Liver (tissue), 9 donors: ENCODE measurements around the gene PLXNA2. TPM values are rescaled to one million over a fixed set of nuclear protein-coding genes. Genes with fewer than 3 reads are reported as not detected.

Experiments used
- DNase-seq: peaks from one replicate; pipeline ENCODE4 v3.0.0-alpha.2; 2017; ENCODE audit warnings: low spot score
- H3K27ac ChIP-seq, 2 donors: one replicate each; pipeline ENCODE4 v1.7.0; 2013; ENCODE audit warnings: inconsistent platforms in 2 of 2, low read length in 2 of 2, control low read depth in 1 of 2, low read depth in 1 of 2, mild to moderate bottlenecking in 1 of 2
- H3K27me3 ChIP-seq, 4 donors: one replicate each; pipeline versions ENCODE4 v1.6.1 to v1.7.0; 2013; ENCODE audit warnings: low read length in 3 of 4, inconsistent platforms in 1 of 4, mild to moderate bottlenecking in 1 of 4, moderate library complexity in 1 of 4; ENCODE audit not compliant: control insufficient read depth in 4 of 4, insufficient read depth in 4 of 4
- H3K36me3 ChIP-seq, 4 donors: one replicate each; pipeline versions ENCODE4 v1.6.1 to v1.7.0; 2013; ENCODE audit warnings: low read length in 3 of 4, mild to moderate bottlenecking in 3 of 4, low read depth in 1 of 4, moderate library complexity in 1 of 4; ENCODE audit not compliant: control insufficient read depth in 4 of 4, insufficient read depth in 3 of 4
- H3K4me1 ChIP-seq, 4 donors: one replicate each; pipeline versions ENCODE4 v1.6.1 to v1.7.0; 2013; ENCODE audit warnings: low read length in 3 of 4, mild to moderate bottlenecking in 3 of 4, moderate library complexity in 1 of 4; ENCODE audit not compliant: control insufficient read depth in 4 of 4, insufficient read depth in 4 of 4
- H3K4me3 ChIP-seq, 3 donors: one replicate each; pipeline versions ENCODE4 v1.6.1 to v1.7.0; 2013; ENCODE audit warnings: low read length in 3 of 3, control low read depth in 1 of 3, low read depth in 1 of 3, mild to moderate bottlenecking in 1 of 3
- H3K9ac ChIP-seq, 2 donors: one replicate each; pipeline ENCODE4 v1.7.0; 2013; ENCODE audit warnings: low read length in 2 of 2, mild to moderate bottlenecking in 2 of 2, moderate library complexity in 2 of 2, control low read depth in 1 of 2, low read depth in 1 of 2
- H3K9me3 ChIP-seq, 4 donors: one replicate each; pipeline versions ENCODE4 v1.6.1 to v1.7.0; 2013; ENCODE audit warnings: low read length in 3 of 4; ENCODE audit not compliant: control insufficient read depth in 4 of 4
- ATF3 ChIP-seq: IDR thresholded peaks from 2 replicates; pipeline ENCODE4 v1.6.1; 2016; ENCODE audit warnings: antibody characterized with exemption
- CTCF ChIP-seq: fragments of 150-350 bp; IDR thresholded peaks from 2 replicates; pipeline ENCODE4 v1.5.1; 2017; ENCODE audit warnings: improper control_type of control experiment, low read depth, low read length; ENCODE audit not compliant: missing input control
- EGR1 ChIP-seq, 2 donors: IDR thresholded peaks; 2 replicates each; pipeline ENCODE4 v1.6.1; 2016 to 2018; ENCODE audit warnings: antibody characterized with exemption in 2 of 2, low read depth in 2 of 2
- FOXA1 ChIP-seq: IDR thresholded peaks from 2 replicates; pipeline ENCODE4 v1.6.1; 2016; ENCODE audit warnings: antibody characterized with exemption
- FOXA2 ChIP-seq: IDR thresholded peaks from 2 replicates; pipeline ENCODE4 v1.6.1; 2016; ENCODE audit warnings: antibody characterized with exemption
- GABPA ChIP-seq, 2 donors: IDR thresholded peaks in 1 of 2; conservative IDR thresholded peaks in 1 of 2; 2 replicates each; pipeline ENCODE4 v1.6.1; 2016; ENCODE audit warnings: antibody characterized with exemption in 2 of 2, mild to moderate bottlenecking in 1 of 2, moderate library complexity in 1 of 2
- HNF4A ChIP-seq, 2 donors: conservative IDR thresholded peaks; 2 replicates each; pipeline ENCODE4 v1.6.1; 2016; ENCODE audit warnings: antibody characterized with exemption in 2 of 2, mild to moderate bottlenecking in 2 of 2
- HNF4G ChIP-seq: IDR thresholded peaks from 2 replicates; pipeline ENCODE4 v1.6.1; 2016; ENCODE audit warnings: antibody characterized with exemption
- JUND ChIP-seq, 2 donors: IDR thresholded peaks; 2 replicates each; pipeline ENCODE4 v1.6.1; 2016; ENCODE audit warnings: antibody characterized with exemption in 2 of 2
- MAX ChIP-seq: IDR thresholded peaks from 2 replicates; pipeline ENCODE4 v1.6.1; 2016; ENCODE audit warnings: antibody characterized with exemption
- NR2F2 ChIP-seq: IDR thresholded peaks from 2 replicates; pipeline ENCODE4 v1.6.1; 2016; ENCODE audit warnings: antibody characterized with exemption
- RAD21 ChIP-seq, 2 donors: IDR thresholded peaks; 2 replicates each; pipeline ENCODE4 v1.6.1; 2016; ENCODE audit warnings: antibody characterized with exemption in 2 of 2, mild to moderate bottlenecking in 2 of 2
- REST ChIP-seq: IDR thresholded peaks from 2 replicates; pipeline ENCODE4 v1.6.1; 2016; ENCODE audit warnings: antibody characterized with exemption, mild to moderate bottlenecking
- RXRA ChIP-seq, 2 donors: IDR thresholded peaks; 2 replicates each; pipeline ENCODE4 v1.6.1; 2017 to 2018; ENCODE audit warnings: antibody characterized with exemption in 2 of 2, mild to moderate bottlenecking in 1 of 2
- SP1 ChIP-seq: IDR thresholded peaks from 2 replicates; pipeline ENCODE4 v1.6.1; 2018; ENCODE audit warnings: antibody characterized with exemption, mild to moderate bottlenecking
- TAF1 ChIP-seq: conservative IDR thresholded peaks from 2 replicates; pipeline ENCODE4 v1.6.1; 2016; ENCODE audit warnings: antibody characterized with exemption, mild to moderate bottlenecking
- YY1 ChIP-seq: IDR thresholded peaks from 2 replicates; pipeline ENCODE4 v1.6.1; 2016; ENCODE audit warnings: antibody characterized with exemption, mild to moderate bottlenecking
- ZBTB33 ChIP-seq: IDR thresholded peaks from 2 replicates; pipeline ENCODE4 v1.6.1; 2016; ENCODE audit warnings: antibody characterized with exemption
- WGBS: extraction: QIAGEN DNeasy Blood & Tissue Kit; methylation state at CpG from one replicate; pipeline ENCODE4 v1.1.7; 2013; 5-methylcytosine and 5-hydroxymethylcytosine counted together
- polyA plus RNA-seq, 2 donors: library from polyadenylated mRNA; stranded (reverse) in 1 of 2; unstranded in 1 of 2; fragments of 200-250 nt in 1 of 2; fragments of >200 nt in 1 of 2; fragmentation: Nextera tagmentation in 1 of 2; extraction: Ambion mirVana in 1 of 2; gene quantifications; one replicate each; pipeline versions ENCODE4 v1.2.1 to v1.2.3, GENCODE V29; 2013 to 2015
- total RNA-seq, 2 donors: library from RNA; depleted of rRNA; stranded (reverse); fragments of >200 nt; gene quantifications; one replicate each; pipeline ENCODE4 v1.2.3, GENCODE V29; 2014
- donor health status: healthy.
- donor health status: healthy.
- donor health status: healthy.
- donor health status: healthy.
- donor health status: healthy.

Gene PLXNA2
- total and polyA plus RNA-seq, 4 donors, result 1.8 to 9.2 (median 2.8) TPM

GRCh38 chr1:208251911-208252835 is 8.0 kb upstream of the PLXNA2 start:
- H3K4me1 ChIP-seq, result peaks cover 4 to 38% (median 28%) of the 10 kb centered on the region in 4 donors
- no peaks in the 10 kb centered on the region for H3K9me3 ChIP-seq
- peak; percentile 67 for TF ChIP-seq YY1
- TF ChIP-seq FOXA1, result no peak
- peak; percentile 61 for TF ChIP-seq SP1
- peak; percentile 50 for TF ChIP-seq TAF1
- no peak for TF ChIP-seq JUND (IDR thresholded peaks at IDR 0.05)
- TF ChIP-seq CTCF, result peak; percentile 55
- TF ChIP-seq REST, result peak; percentile 67
- no peak for TF ChIP-seq HNF4G
- TF ChIP-seq RAD21 (IDR thresholded peaks at IDR 0.05), result peak; percentile 55 to 88
- peak; percentile 56 for TF ChIP-seq MAX
- TF ChIP-seq RXRA (IDR thresholded peaks at IDR 0.05), result peak; percentile 20 to 47
- no peak for TF ChIP-seq ZBTB33
- no peak for TF ChIP-seq FOXA2
- TF ChIP-seq NR2F2, result no peak
- peak; percentile 79 to 90 for TF ChIP-seq EGR1 (IDR thresholded peaks at IDR 0.05; ENCODE audit: low read depth in 2 of 2)
- peak; percentile 51 to 54 for TF ChIP-seq HNF4A (conservative IDR thresholded peaks at IDR 0.05)
- TF ChIP-seq GABPA (IDR thresholded peaks at IDR 0.05 in 1 of 2, conservative IDR thresholded peaks at IDR 0.05 in 1 of 2), result peak in 1 of 2 donors; percentile 28
- no peak for TF ChIP-seq ATF3
- 32% methylated on average over 22 of the region's 22 CpGs for WGBS
- no peaks in the 10 kb centered on the region for H3K27me3 ChIP-seq
- peak overlapping the region; percentile 29 to 40 for H3K27ac ChIP-seq
- H3K4me3 ChIP-seq, result peak overlapping the region in 2 of 3 donors; percentile 21 to 46
- H3K9ac ChIP-seq, result peak overlapping the region in 1 of 2 donors; percentile 65
- no peaks in the 10 kb centered on the region for H3K36me3 ChIP-seq
- peak; percentile 45 for DNase-seq
